Mesangial cell (primary cell): ENCODE data around the gene MIEF1. TPM values are rescaled to one million over a fixed set of nuclear protein-coding genes. Genes with fewer than 3 reads are reported as not detected.

Experiments used
- total RNA-seq: library from RNA; depleted of rRNA; stranded (reverse); fragments of >200 nt; gene quantifications from 2 replicates; pipeline ENCODE4 v1.2.3, GENCODE V29; 2015

MIEF1 gene
- total RNA-seq, result 26.6 and 29.9 TPM in 2 replicates

DNA sequence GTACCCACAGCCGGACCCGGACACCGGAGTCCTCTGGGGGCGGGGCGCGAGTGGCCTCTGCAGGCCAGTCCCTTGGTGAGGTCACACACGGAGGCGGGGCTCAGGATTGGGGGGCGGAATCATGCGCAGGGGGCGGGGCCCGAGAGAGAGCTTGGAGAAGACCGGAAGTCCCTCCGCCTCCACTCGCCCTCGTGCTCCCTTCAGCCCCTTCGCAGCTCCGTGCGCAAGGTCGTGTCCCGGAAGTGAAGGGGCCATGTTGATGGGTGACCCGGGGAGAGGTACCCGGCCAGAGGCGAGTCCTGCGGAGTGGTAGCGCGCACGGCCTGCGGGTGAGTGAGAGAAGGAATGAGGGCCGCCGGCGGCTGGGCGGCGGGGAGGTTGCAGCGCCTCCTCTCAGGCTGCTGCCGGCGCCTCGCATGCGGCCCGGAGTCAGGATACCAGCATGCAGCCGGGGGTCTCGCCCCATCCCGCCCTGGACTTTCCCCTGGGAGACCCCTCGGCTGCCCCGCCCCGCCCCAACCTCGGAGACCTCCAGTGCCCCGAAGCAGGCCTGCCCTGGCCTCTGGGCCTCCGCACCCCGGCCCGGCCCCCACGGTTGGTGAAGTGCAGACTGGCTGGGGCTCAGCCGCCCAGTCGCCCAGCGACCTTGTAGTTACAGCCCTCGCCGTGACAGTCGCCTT lies at the start of gene MIEF1:
Gene MIEF1, plus strand, starts transcription at position 182 of the 680 bp plus-strand sequence. CDS start 9,005 bp downstream, outside the sequence.

DNA sequence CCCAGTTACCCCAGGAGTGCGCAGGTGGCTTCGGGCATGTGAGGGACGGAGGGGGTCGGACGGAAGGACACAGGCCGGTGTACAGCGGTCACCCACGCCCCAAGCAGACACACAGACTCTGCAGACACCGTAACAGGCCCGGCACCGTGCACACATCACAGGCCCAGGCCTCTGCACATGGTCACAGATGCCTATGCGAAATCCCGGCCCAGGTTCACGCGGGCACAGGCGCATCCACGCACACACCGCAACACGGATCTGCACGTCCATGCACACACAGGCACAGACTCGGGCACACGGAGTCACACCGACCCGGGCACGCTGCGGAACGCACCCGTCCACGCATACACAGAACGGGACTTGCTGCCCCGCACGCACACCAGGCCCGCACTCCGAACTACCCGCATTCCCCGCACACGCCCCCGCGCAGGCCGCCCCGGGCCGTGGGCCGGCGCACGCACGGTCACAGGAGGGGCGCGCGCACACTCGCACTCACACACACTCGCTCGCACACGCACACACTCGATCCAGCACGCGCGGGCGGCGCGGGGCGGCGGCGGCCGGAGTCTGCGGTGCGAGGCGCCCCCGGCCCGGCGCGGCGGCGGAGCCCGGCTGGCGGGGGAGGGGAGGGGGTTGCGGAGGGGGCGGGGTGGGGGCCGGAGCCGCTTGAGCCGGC lies 45.4 kb upstream of the MIEF1 start, which contains the start of gene MGAT3:
Gene MGAT3, plus strand, starts transcription at position 491 of the 676 bp plus-strand sequence. CDS start 30,336 bp downstream, outside the sequence.

DNA sequence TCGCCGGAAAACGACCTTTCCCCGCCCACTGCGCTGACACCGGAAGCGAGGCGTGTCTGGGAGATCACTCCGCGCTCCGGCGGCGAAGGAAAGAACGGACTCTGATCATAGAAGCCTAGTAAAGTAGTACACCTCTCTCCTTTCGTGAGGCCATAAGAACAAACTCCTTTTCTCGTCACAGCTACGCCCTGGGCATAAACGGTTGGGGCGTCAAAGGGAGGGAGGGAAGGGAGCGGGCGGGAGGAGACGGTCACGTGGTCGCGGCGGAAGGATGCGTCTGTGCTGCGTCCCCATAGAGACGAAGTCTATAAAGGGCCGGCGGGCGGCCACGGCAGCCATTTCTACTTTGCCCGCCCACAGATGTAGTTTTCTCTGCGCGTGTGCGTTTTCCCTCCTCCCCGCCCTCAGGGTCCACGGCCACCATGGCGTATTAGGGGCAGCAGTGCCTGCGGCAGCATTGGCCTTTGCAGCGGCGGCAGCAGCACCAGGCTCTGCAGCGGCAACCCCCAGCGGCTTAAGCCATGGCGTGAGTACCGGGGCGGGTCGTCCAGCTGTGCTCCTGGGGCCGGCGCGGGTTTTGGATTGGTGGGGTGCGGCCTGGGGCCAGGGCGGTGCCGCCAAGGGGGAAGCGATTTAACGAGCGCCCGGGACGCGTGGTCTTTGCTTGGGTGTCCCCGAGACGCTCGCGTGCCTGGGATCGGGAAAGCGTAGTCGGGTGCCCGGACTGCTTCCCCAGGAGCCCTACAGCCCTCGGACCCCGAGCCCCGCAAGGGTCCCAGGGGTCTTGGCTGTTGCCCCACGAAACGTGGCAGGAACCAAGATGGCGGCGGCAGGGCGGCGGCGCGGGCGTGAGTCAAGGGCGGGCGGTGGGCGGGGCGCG lies 18.4 kb downstream of the MIEF1 start, which contains the start of gene ATF4:
Gene ATF4, plus strand, starts transcription at position 337 of the 880 bp plus-strand sequence. CDS start 884 bp downstream, outside the sequence.

GRCh38 chr22:39532215-39533073 lies 30.4 kb downstream of the MIEF1 start, which contains the start of gene RPS19BP1:
Gene RPS19BP1 (minus strand): TSS chr22:39532748. CDS start chr22:39532738, 10 bp downstream.

Other genes with a start within 250 kb of the MIEF1 start
- gene RPL3, start 182.7 kb upstream of the MIEF1 start, total RNA-seq, result 2,016 and 2,592 TPM in 2 replicates
- 12.9 and 21.4 TPM in 2 replicates for gene SYNGR1, start 152.3 kb upstream of the MIEF1 start, total RNA-seq
- 17.1 and 28.3 TPM in 2 replicates for gene TAB1, start 102.5 kb upstream of the MIEF1 start, total RNA-seq
- gene MGAT3, start 45.3 kb upstream of the MIEF1 start, total RNA-seq, result 0.16 and 2.2 TPM in 2 replicates
- gene ATF4, start 18.3 kb downstream of the MIEF1 start, total RNA-seq, result 352 and 355 TPM in 2 replicates
- 92.7 and 114 TPM in 2 replicates for gene RPS19BP1, start 30.5 kb downstream of the MIEF1 start, total RNA-seq
- under 0.01 TPM in 1 of 2 replicates, not detected in the other for gene CACNA1I, start 68.5 kb downstream of the MIEF1 start, total RNA-seq